H9 (cell line): Measurements from ENCODE around the gene SHANK1. TPM values are rescaled to one million over a fixed set of nuclear protein-coding genes. Genes with fewer than 3 reads are reported as not detected.

ENCODE experiments used
- DNase-seq: peaks from one replicate; pipeline ENCODE4 v3.0.0-alpha.2; 2017
- H2AFZ ChIP-seq: one replicate; pipeline ENCODE4 v1.6.1; 2013; ENCODE audit warnings: mild to moderate bottlenecking, low read length, control low read depth, moderate library complexity
- H2AK5ac ChIP-seq: 2 replicates; pipeline ENCODE4 v1.6.1; 2013; ENCODE audit warnings: low read length, control low read depth, mixed read lengths; ENCODE audit not compliant: insufficient read length
- H2BK120ac ChIP-seq: one replicate; pipeline ENCODE4 v1.6.1; 2013; ENCODE audit warnings: low read depth, mild to moderate bottlenecking, low read length, control low read depth, inconsistent platforms; ENCODE audit not compliant: poor library complexity, severe bottlenecking
- H2BK12ac ChIP-seq: 2 replicates; pipeline ENCODE4 v1.6.1; 2013; ENCODE audit warnings: low read length, control low read depth, mixed read lengths, low read depth; ENCODE audit not compliant: insufficient read length
- H2BK15ac ChIP-seq: 2 replicates; pipeline ENCODE4 v1.6.1; 2013; ENCODE audit warnings: low read depth, low read length, control low read depth
- H2BK20ac ChIP-seq: one replicate; pipeline ENCODE4 v1.6.1; 2013; ENCODE audit warnings: low read depth, mild to moderate bottlenecking, low read length, control low read depth, inconsistent platforms; ENCODE audit not compliant: poor library complexity, severe bottlenecking
- H2BK5ac ChIP-seq: 2 replicates; pipeline ENCODE4 v1.6.1; 2013; ENCODE audit warnings: low read length, control low read depth, mixed read lengths; ENCODE audit not compliant: insufficient read length
- H3K14ac ChIP-seq: 2 replicates; pipeline ENCODE4 v1.6.1; 2013; ENCODE audit warnings: low read length, control low read depth; ENCODE audit not compliant: insufficient read depth
- H3K18ac ChIP-seq: 2 replicates; pipeline ENCODE4 v1.6.1; 2013; ENCODE audit warnings: low read depth, mild to moderate bottlenecking, mixed read lengths, low read length, control low read depth; ENCODE audit not compliant: insufficient read length
- H3K23ac ChIP-seq: 2 replicates; pipeline ENCODE4 v1.6.1; 2013; ENCODE audit warnings: low read length, control low read depth, mixed read lengths, low read depth; ENCODE audit not compliant: insufficient read length
- H3K23me2 ChIP-seq: 2 replicates; pipeline ENCODE4 v1.6.1; 2013; ENCODE audit warnings: low read depth, mild to moderate bottlenecking, mixed read lengths, low read length, control low read depth; ENCODE audit not compliant: insufficient read length, poor library complexity, severe bottlenecking
- H3K27ac ChIP-seq: 2 replicates; pipeline ENCODE4 v1.5.1; 2013; ENCODE audit warnings: low read length, control low read depth, mixed read lengths, low read depth; ENCODE audit not compliant: insufficient read length
- H3K27me3 ChIP-seq: 2 replicates; pipeline ENCODE4 v1.6.1; 2013; ENCODE audit warnings: low read length, control low read depth, inconsistent platforms; ENCODE audit not compliant: insufficient read depth
- H3K4ac ChIP-seq: 2 replicates; pipeline ENCODE4 v1.6.1; 2013; ENCODE audit warnings: low read depth, mild to moderate bottlenecking, control low read depth, inconsistent platforms, low read length, moderate library complexity
- H3K4me1 ChIP-seq: 2 replicates; pipeline ENCODE4 v1.6.1; 2013; ENCODE audit warnings: low read length, control low read depth, inconsistent platforms; ENCODE audit not compliant: insufficient read depth
- H3K4me2 ChIP-seq: 2 replicates; pipeline ENCODE4 v1.6.1; 2013; ENCODE audit warnings: low read length, control low read depth, mixed read lengths; ENCODE audit not compliant: insufficient read length, insufficient read depth
- H3K56ac ChIP-seq: 2 replicates; pipeline ENCODE4 v1.6.1; 2013; ENCODE audit warnings: low read depth, mild to moderate bottlenecking, mixed read lengths, low read length, control low read depth; ENCODE audit not compliant: insufficient read length
- H3K79me1 ChIP-seq: 2 replicates; pipeline ENCODE4 v1.6.1; 2013; ENCODE audit warnings: low read depth, mild to moderate bottlenecking, moderate library complexity, low read length, control low read depth, inconsistent platforms; ENCODE audit not compliant: insufficient read depth, poor library complexity, severe bottlenecking
- H3K79me2 ChIP-seq: 2 replicates; pipeline ENCODE4 v1.6.1; 2013; ENCODE audit warnings: low read length, control low read depth, inconsistent platforms; ENCODE audit not compliant: insufficient read depth
- H3K9ac ChIP-seq: 2 replicates; pipeline ENCODE4 v1.6.1; 2013; ENCODE audit warnings: low read length, control low read depth, mixed read lengths; ENCODE audit not compliant: insufficient read length; ENCODE audit errors: extremely low read depth
- H3K9me3 ChIP-seq: one replicate; pipeline ENCODE4 v1.6.1; 2013; ENCODE audit warnings: low read depth, low read length, inconsistent platforms; ENCODE audit not compliant: control insufficient read depth
- H3T11ph ChIP-seq: one replicate; pipeline ENCODE4 v1.6.1; 2013; ENCODE audit warnings: mild to moderate bottlenecking, low read length, control low read depth, inconsistent platforms
- H4K20me1 ChIP-seq: one replicate; pipeline ENCODE4 v1.6.1; 2013; ENCODE audit not compliant: control insufficient read depth, insufficient read length, insufficient read depth
- H4K5ac ChIP-seq: 2 replicates; pipeline ENCODE4 v1.6.1; 2013; ENCODE audit warnings: low read depth, mild to moderate bottlenecking, mixed read lengths, low read length, control low read depth; ENCODE audit not compliant: insufficient read length
- H4K8ac ChIP-seq: replicated peaks from 2 replicates; pipeline ENCODE4 v1.6.1; 2013; ENCODE audit warnings: low read length, control low read depth, mixed read lengths, low read depth; ENCODE audit not compliant: insufficient read length
- H4K91ac ChIP-seq: 2 replicates; pipeline ENCODE4 v1.6.1; 2013; ENCODE audit warnings: low read depth, mild to moderate bottlenecking, moderate library complexity, mixed read lengths, low read length, control low read depth; ENCODE audit not compliant: insufficient read length
- H3K27ac Mint-ChIP-seq, 3 experiments: 2 replicates in 2 of 3; 3 replicates in 1 of 3; pipeline ENCODE4 v1.8.0; 2020 to 2021; ENCODE audit warnings: mixed read lengths in 3 of 3, mild to moderate bottlenecking in 1 of 3, moderate library complexity in 1 of 3
- H3K27me3 Mint-ChIP-seq: 2 replicates; pipeline ENCODE4 v1.8.0; 2021; ENCODE audit warnings: low read depth, mild to moderate bottlenecking, moderate library complexity, mixed read lengths
- H3K36me3 Mint-ChIP-seq, 3 experiments: 2 replicates in 2 of 3; 3 replicates in 1 of 3; pipeline ENCODE4 v1.8.0; 2020 to 2021; ENCODE audit warnings: low read depth in 3 of 3, mixed read lengths in 3 of 3; ENCODE audit not compliant: insufficient read depth in 1 of 3
- H3K4me1 Mint-ChIP-seq, 2 experiments: 2 replicates each; pipeline ENCODE4 v1.8.0; 2020; ENCODE audit warnings: mixed read lengths in 2 of 2
- H3K4me3 Mint-ChIP-seq, 2 experiments: 2 replicates in 1 of 2; 3 replicates in 1 of 2; pipeline ENCODE4 v1.8.0; 2020 to 2021; ENCODE audit warnings: mild to moderate bottlenecking in 2 of 2, mixed read lengths in 2 of 2, moderate library complexity in 1 of 2
- H3K9me3 Mint-ChIP-seq, 2 experiments: 2 replicates in 1 of 2; 3 replicates in 1 of 2; pipeline ENCODE4 v1.8.0; 2020; ENCODE audit warnings: mild to moderate bottlenecking in 2 of 2, mixed read lengths in 2 of 2, moderate library complexity in 1 of 2
- WGBS: extraction: QIAGEN DNeasy Blood & Tissue Kit; methylation state at CpG from one replicate; pipeline ENCODE4 v1.1.7; 2013; ENCODE audit warnings: missing lambda C conversion rate, low lambda C conversion rate, mixed read lengths; ENCODE audit not compliant: insufficient read length; ENCODE audit errors: extremely low coverage; 5-methylcytosine and 5-hydroxymethylcytosine counted together
- total RNA-seq: library from RNA; stranded (reverse); gene quantifications from 2 replicates; pipeline ENCODE4 v1.2.1, GENCODE V29; 2021
- TF ChIP-seq, protein P1 (sequence below): fragments of 200-600 bp; sonication (generic); conservative IDR thresholded peaks from 3 replicates; pipeline ENCODE4 v1.8.0; 2021; ENCODE audit warnings: antibody characterized with exemption, mild to moderate bottlenecking

Gene SHANK1
- total RNA-seq, 1 experiment from 2014 or later = 1.7 TPM

DNA sequence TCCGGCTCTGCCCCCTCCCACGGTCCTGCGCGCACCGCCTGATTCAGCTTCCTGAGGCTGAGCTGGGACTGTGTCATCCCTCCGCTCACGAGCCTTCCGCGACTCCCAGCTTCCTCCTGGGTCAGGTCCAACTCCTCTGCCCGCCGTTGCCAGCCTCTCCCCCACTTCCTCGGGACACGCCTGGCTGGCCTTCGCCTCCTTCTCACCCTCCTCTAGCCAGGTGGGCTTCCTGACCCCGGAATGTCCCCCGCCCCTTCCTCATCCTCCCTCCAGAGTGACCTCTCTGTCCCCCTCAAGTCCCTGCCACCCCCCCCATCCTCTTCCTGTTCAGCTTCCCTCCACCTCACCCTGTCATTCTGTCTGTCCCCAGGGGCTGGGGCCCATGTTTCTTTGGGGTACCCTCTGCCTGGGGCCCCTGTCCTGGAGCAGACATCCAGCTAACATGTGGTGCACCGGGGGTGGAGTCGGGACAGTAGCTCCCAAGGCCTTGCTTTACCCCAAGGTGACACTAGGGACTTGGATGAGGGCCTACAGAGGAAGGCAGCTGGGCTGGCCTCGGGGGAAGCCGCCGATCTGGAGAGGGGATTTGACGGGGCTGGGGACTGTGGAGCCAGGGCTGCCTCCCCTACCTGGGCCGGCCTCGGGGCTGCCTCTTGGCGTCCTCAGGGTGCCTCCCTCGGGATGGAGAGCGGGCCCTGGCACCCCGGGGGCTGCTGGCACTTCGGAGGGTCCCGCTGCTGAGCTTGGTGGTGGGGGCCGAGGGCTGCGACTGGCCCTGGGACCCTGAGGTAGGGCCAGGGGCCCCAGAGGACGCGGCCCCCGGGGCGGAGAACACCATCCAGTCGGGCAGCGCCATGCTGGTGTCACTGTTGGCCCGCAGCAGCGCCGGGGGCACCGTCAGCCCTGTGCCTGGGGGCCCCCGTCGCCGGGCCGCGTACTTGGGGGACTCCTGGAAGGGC lies 16.5 kb downstream of the SHANK1 start:
- Histone ChIP-seq H3K56ac (no peak overlapping the region), H3K79me2 (no peaks in the 10 kb centered on the region), H2BK5ac (no peak overlapping the region), H3K14ac (no peak overlapping the region), H3K4me2 (no peak overlapping the region), H3T11ph (no peak overlapping the region), H3K23ac (no peak overlapping the region), H4K91ac (no peak overlapping the region), H4K5ac (no peak overlapping the region), H3K27me3 (peaks cover 13% of the 10 kb centered on the region; the same call in 1 of the 2 replicates), H3K4me1 (0 out of 2 replicates have a peak, but pooled peaks cover 3% of the 10 kb centered on the region), H2BK120ac (no peak overlapping the region), H2BK12ac (no peak overlapping the region), H3K4ac (no peak overlapping the region), H3K9ac (no peak overlapping the region), H3K27ac (no peak overlapping the region), H2BK20ac (no peak overlapping the region), H2AK5ac (no peak overlapping the region), H3K9me3 (no peaks in the 10 kb centered on the region), H3K79me1 (no peaks in the 10 kb centered on the region), H2BK15ac (no peak overlapping the region), H4K20me1 (no peaks in the 10 kb centered on the region), H2AFZ (no peak overlapping the region), H3K18ac (no peak overlapping the region), H3K23me2 (no peaks in the 10 kb centered on the region), H4K8ac (no peak overlapping the region)
- Mint-ChIP-seq H3K4me3 (no peak overlapping the region), H3K9me3 (no peaks in the 10 kb centered on the region), H3K27me3 (peaks cover 82% of the 10 kb centered on the region), H3K36me3 (no peaks in the 10 kb centered on the region), H3K4me1 (peaks cover 6 to 16% of the 10 kb centered on the region in 2 experiments), H3K27ac (no peak overlapping the region)
- TF ChIP-seq, protein P1, sequence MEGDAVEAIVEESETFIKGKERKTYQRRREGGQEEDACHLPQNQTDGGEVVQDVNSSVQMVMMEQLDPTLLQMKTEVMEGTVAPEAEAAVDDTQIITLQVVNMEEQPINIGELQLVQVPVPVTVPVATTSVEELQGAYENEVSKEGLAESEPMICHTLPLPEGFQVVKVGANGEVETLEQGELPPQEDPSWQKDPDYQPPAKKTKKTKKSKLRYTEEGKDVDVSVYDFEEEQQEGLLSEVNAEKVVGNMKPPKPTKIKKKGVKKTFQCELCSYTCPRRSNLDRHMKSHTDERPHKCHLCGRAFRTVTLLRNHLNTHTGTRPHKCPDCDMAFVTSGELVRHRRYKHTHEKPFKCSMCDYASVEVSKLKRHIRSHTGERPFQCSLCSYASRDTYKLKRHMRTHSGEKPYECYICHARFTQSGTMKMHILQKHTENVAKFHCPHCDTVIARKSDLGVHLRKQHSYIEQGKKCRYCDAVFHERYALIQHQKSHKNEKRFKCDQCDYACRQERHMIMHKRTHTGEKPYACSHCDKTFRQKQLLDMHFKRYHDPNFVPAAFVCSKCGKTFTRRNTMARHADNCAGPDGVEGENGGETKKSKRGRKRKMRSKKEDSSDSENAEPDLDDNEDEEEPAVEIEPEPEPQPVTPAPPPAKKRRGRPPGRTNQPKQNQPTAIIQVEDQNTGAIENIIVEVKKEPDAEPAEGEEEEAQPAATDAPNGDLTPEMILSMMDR = no peak
- no CpG with 5 or more reads among the region's 47 CpGs for WGBS
- DNase-seq = no peak
